BLaER1 (cell line): Measurements from ENCODE around the gene ALDH8A1.

ENCODE experiments used
- H3K27ac ChIP-seq: shearing (Covaris generic); formaldehyde crosslinking; 2 replicates; pipeline ENCODE4 v1.8.1; 2022
- H3K27me3 ChIP-seq: shearing (Covaris generic); formaldehyde crosslinking; 2 replicates; pipeline ENCODE4 v1.8.1; 2022
- H3K36me3 ChIP-seq: shearing (Covaris generic); formaldehyde crosslinking; 2 replicates; pipeline ENCODE4 v1.8.1; 2022
- H3K4me1 ChIP-seq: shearing (Covaris generic); formaldehyde crosslinking; 2 replicates; pipeline ENCODE4 v1.8.1; 2022
- H3K4me2 ChIP-seq: shearing (Covaris generic); formaldehyde crosslinking; 2 replicates; pipeline ENCODE4 v1.8.1; 2022
- H3K4me3 ChIP-seq: shearing (Covaris generic); formaldehyde crosslinking; 2 replicates; pipeline ENCODE4 v1.8.1; 2022
- H3K9ac ChIP-seq: shearing (Covaris generic); formaldehyde crosslinking; 2 replicates; pipeline ENCODE4 v1.8.1; 2022
- H3K9me3 ChIP-seq: shearing (Covaris generic); formaldehyde crosslinking; 2 replicates; pipeline ENCODE4 v1.8.1; 2022
- H4K20me1 ChIP-seq: shearing (Covaris generic); formaldehyde crosslinking; 2 replicates; pipeline ENCODE4 v1.8.1; 2022
- Cebpa-rat ChIP-seq: shearing (Covaris generic); IDR thresholded peaks from 2 replicates; pipeline ENCODE4 v1.8.1; 2022

Gene ALDH8A1

GRCh38 chr6:134980846-134981245 lies 30.9 kb upstream of the ALDH8A1 start:
- H4K20me1 ChIP-seq: no peaks in the 10 kb centered on the region
- no peaks in the 10 kb centered on the region for H3K27me3 ChIP-seq
- H3K9me3 ChIP-seq: peaks cover 8% of the 10 kb centered on the region
- no peak overlapping the region for H3K4me3 ChIP-seq
- no peak for TF ChIP-seq Cebpa-rat
- H3K4me2 ChIP-seq: no peak overlapping the region
- H3K36me3 ChIP-seq: peaks cover 84% of the 10 kb centered on the region
- no peak overlapping the region for H3K9ac ChIP-seq
- no peak overlapping the region for H3K27ac ChIP-seq
- peaks cover 20% of the 10 kb centered on the region for H3K4me1 ChIP-seq

- H3K9me3 ChIP-seq: peaks cover 25% of the 10 kb centered on the region
- H3K4me3 ChIP-seq: no peak overlapping the region
- no peak overlapping the region for H3K4me2 ChIP-seq
- H3K27me3 ChIP-seq: no peaks in the 10 kb centered on the region
- TF ChIP-seq Cebpa-rat: no peak
- no peaks in the 10 kb centered on the region for H4K20me1 ChIP-seq
- peaks cover 84% of the 10 kb centered on the region for H3K36me3 ChIP-seq
- H3K9ac ChIP-seq: no peak overlapping the region
- H3K27ac ChIP-seq: no peak overlapping the region
- H3K4me1 ChIP-seq: peaks cover 12% of the 10 kb centered on the region
These were observed 29.2 kb upstream of the ALDH8A1 start for GRCh38 chr6:134979142-134979541.

- H3K9ac ChIP-seq: no peak overlapping the region
- no peak overlapping the region for H3K4me2 ChIP-seq
- no peak overlapping the region for H3K4me3 ChIP-seq
- H3K27ac ChIP-seq: no peak overlapping the region
- no peaks in the 10 kb centered on the region for H4K20me1 ChIP-seq
- peaks cover 30% of the 10 kb centered on the region for H3K9me3 ChIP-seq
- H3K36me3 ChIP-seq: peaks cover 92% of the 10 kb centered on the region
- H3K4me1 ChIP-seq: no peaks in the 10 kb centered on the region
- no peaks in the 10 kb centered on the region for H3K27me3 ChIP-seq
- TF ChIP-seq Cebpa-rat: no peak
These were observed 24.5 kb upstream of the ALDH8A1 start for GRCh38 chr6:134974370-134974769.

- Histone ChIP-seq H3K27ac (no peak overlapping the region), H3K4me3 (no peak overlapping the region), H3K4me2 (no peak overlapping the region), H3K9ac (no peak overlapping the region), H3K27me3 (no peaks in the 10 kb centered on the region), H3K4me1 (no peaks in the 10 kb centered on the region), H3K9me3 (no peaks in the 10 kb centered on the region), H3K36me3 (peaks cover 94% of the 10 kb centered on the region), H4K20me1 (no peaks in the 10 kb centered on the region)
- no peak for TF ChIP-seq Cebpa-rat
These were observed 17.8 kb upstream of the ALDH8A1 start for GRCh38 chr6:134967711-134968110.

- Histone ChIP-seq H4K20me1 (no peaks in the 10 kb centered on the region), H3K4me3 (no peak overlapping the region), H3K4me2 (no peak overlapping the region), H3K27ac (no peak overlapping the region), H3K9ac (no peak overlapping the region), H3K9me3 (peaks cover 16% of the 10 kb centered on the region), H3K36me3 (peaks cover 79% of the 10 kb centered on the region), H3K4me1 (no peaks in the 10 kb centered on the region), H3K27me3 (no peaks in the 10 kb centered on the region)
- TF ChIP-seq Cebpa-rat: no peak
These were observed 14.7 kb upstream of the ALDH8A1 start for GRCh38 chr6:134964451-134965203.

- Histone ChIP-seq H3K27me3 (no peaks in the 10 kb centered on the region), H3K4me3 (no peak overlapping the region), H3K4me2 (no peak overlapping the region), H3K36me3 (peaks cover 67% of the 10 kb centered on the region), H3K4me1 (no peaks in the 10 kb centered on the region), H4K20me1 (no peaks in the 10 kb centered on the region), H3K9me3 (peaks cover 16% of the 10 kb centered on the region), H3K9ac (no peak overlapping the region), H3K27ac (no peak overlapping the region)
- no peak for TF ChIP-seq Cebpa-rat
These were observed 12.5 kb upstream of the ALDH8A1 start for GRCh38 chr6:134962421-134962820.

- no peak for TF ChIP-seq Cebpa-rat
- H3K27me3 ChIP-seq: no peaks in the 10 kb centered on the region
These were observed 11.5 kb upstream of the ALDH8A1 start for GRCh38 chr6:134961366-134961765.

GRCh38 chr6:134959603-134960002 lies 9.7 kb upstream of the ALDH8A1 start:
- Histone ChIP-seq H3K4me1 (no peaks in the 10 kb centered on the region), H3K4me2 (no peak overlapping the region), H3K27me3 (no peaks in the 10 kb centered on the region), H3K4me3 (no peak overlapping the region), H4K20me1 (no peaks in the 10 kb centered on the region), H3K9ac (no peak overlapping the region), H3K27ac (no peak overlapping the region), H3K9me3 (peaks cover 16% of the 10 kb centered on the region), H3K36me3 (peaks cover 41% of the 10 kb centered on the region)
- no peak for TF ChIP-seq Cebpa-rat

More at GRCh38 chr6:134961366-134961765, 11.5 kb upstream of the ALDH8A1 start:
- no peak overlapping the region for H3K4me3 ChIP-seq
- H3K4me1 ChIP-seq: no peaks in the 10 kb centered on the region
- peaks cover 16% of the 10 kb centered on the region for H3K9me3 ChIP-seq
- H3K27ac ChIP-seq: no peak overlapping the region
- H4K20me1 ChIP-seq: no peaks in the 10 kb centered on the region
- H3K4me2 ChIP-seq: no peak overlapping the region
- H3K9ac ChIP-seq: no peak overlapping the region
- H3K36me3 ChIP-seq: peaks cover 57% of the 10 kb centered on the region

GRCh38 chr6:134956676-134957075 lies 6.8 kb upstream of the ALDH8A1 start:
- H3K4me2 ChIP-seq: no peak overlapping the region
- no peak for TF ChIP-seq Cebpa-rat

GRCh38 chr6:134956032-134956431 lies 6.1 kb upstream of the ALDH8A1 start:
- no peaks in the 10 kb centered on the region for H3K27me3 ChIP-seq
- H3K4me1 ChIP-seq: no peaks in the 10 kb centered on the region
- no peak overlapping the region for H3K4me3 ChIP-seq
- H3K36me3 ChIP-seq: peaks cover 8% of the 10 kb centered on the region
- no peaks in the 10 kb centered on the region for H4K20me1 ChIP-seq
- H3K4me2 ChIP-seq: no peak overlapping the region
- TF ChIP-seq Cebpa-rat: no peak
- peaks cover 10% of the 10 kb centered on the region for H3K9me3 ChIP-seq
- H3K27ac ChIP-seq: no peak overlapping the region
- H3K9ac ChIP-seq: no peak overlapping the region

More at GRCh38 chr6:134956676-134957075, 6.8 kb upstream of the ALDH8A1 start:
- H3K9ac ChIP-seq: no peak overlapping the region
- peaks cover 15% of the 10 kb centered on the region for H3K9me3 ChIP-seq
- H3K27me3 ChIP-seq: no peaks in the 10 kb centered on the region
- no peaks in the 10 kb centered on the region for H3K4me1 ChIP-seq
- H4K20me1 ChIP-seq: no peaks in the 10 kb centered on the region
- H3K36me3 ChIP-seq: peaks cover 14% of the 10 kb centered on the region
- no peak overlapping the region for H3K27ac ChIP-seq
- H3K4me3 ChIP-seq: no peak overlapping the region
